HepG2 (cell line): Measurements from ENCODE around the gene PRPF38A. TPM values are rescaled to one million over a fixed set of nuclear protein-coding genes. Genes with fewer than 3 reads are reported as not detected.

Source experiments
- AKNA ChIP-seq: sonication (generic); formaldehyde crosslinking; IDR thresholded peaks from 2 replicates; pipeline ENCODE4 v1.4.0; 2020; ENCODE audit warnings: missing genetic modification reagents, borderline replicate concordance
- ATF6 ChIP-seq: sonication (generic); formaldehyde crosslinking; conservative IDR thresholded peaks from 2 replicates; pipeline ENCODE4 v1.4.0; 2020; ENCODE audit warnings: missing genetic modification reagents
- NFRKB ChIP-seq: fragments of 450-650 bp; IDR thresholded peaks from 2 replicates; pipeline ENCODE4 v1.6.1; 2017
- POLR2G ChIP-seq: fragments of 200-400 bp; formaldehyde crosslinking; IDR thresholded peaks from 2 replicates; pipeline ENCODE4 v1.6.1; 2018; ENCODE audit warnings: mild to moderate bottlenecking, low read depth, low read length, moderate library complexity
- SNAPC4 ChIP-seq: sonication (generic); formaldehyde crosslinking; IDR thresholded peaks from 2 replicates; pipeline ENCODE4 v1.4.0; 2020; ENCODE audit warnings: mild to moderate bottlenecking, missing genetic modification reagents
- YEATS2 ChIP-seq: sonication (generic); formaldehyde crosslinking; IDR thresholded peaks from 2 replicates; pipeline ENCODE4 v1.4.0; 2020; ENCODE audit warnings: missing genetic modification reagents, borderline replicate concordance
- ZNF326 ChIP-seq: sonication (generic); formaldehyde crosslinking; IDR thresholded peaks from 2 replicates; pipeline ENCODE4 v1.4.0; 2020; ENCODE audit warnings: missing genetic modification reagents, borderline replicate concordance
- ZNF552 ChIP-seq: sonication (generic); formaldehyde crosslinking; IDR thresholded peaks from 2 replicates; pipeline ENCODE4 v1.9.0; 2022; ENCODE audit warnings: missing genetic modification reagents, mild to moderate bottlenecking, borderline replicate concordance
- ZSCAN25 ChIP-seq: sonication (generic); formaldehyde crosslinking; IDR thresholded peaks from 2 replicates; pipeline ENCODE4 v1.8.0; 2022; ENCODE audit warnings: mild to moderate bottlenecking, missing genetic modification reagents
- polyA plus RNA-seq, 8 experiments: library from polyadenylated mRNA; depleted of rRNA in 3 of 8; stranded (reverse) in 7 of 8; unstranded in 1 of 8; fragments of >200 nt; fragmentation: Illumina TruSeq in 4 of 8; extraction: Trizol in 4 of 8; gene quantifications; 2 replicates each; pipeline versions ENCODE4 v1.2.1 to v1.2.3, GENCODE V29; 2011 to 2016; ENCODE audit warnings: low read depth in 4 of 8, missing spikeins in 1 of 8, mixed read lengths in 1 of 8; ENCODE audit not compliant: insufficient read depth in 1 of 8
- total RNA-seq, 5 experiments: library from RNA; depleted of rRNA; stranded (reverse); fragments of >200 nt; fragmentation: Illumina TruSeq; extraction: Trizol; gene quantifications; 2 replicates each; pipeline ENCODE4 v1.2.3, GENCODE V29; 2016; ENCODE audit warnings: low read depth in 1 of 5
- TF ChIP-seq, protein P1 (sequence below): sonication (generic); formaldehyde crosslinking; IDR thresholded peaks from 2 replicates; pipeline ENCODE4 v1.4.0; 2020; ENCODE audit warnings: missing genetic modification reagents
- TF ChIP-seq, protein P2 (sequence below): sonication (generic); formaldehyde crosslinking; IDR thresholded peaks from 2 replicates; pipeline ENCODE4 v1.5.1; 2020; ENCODE audit warnings: missing genetic modification reagents, mild to moderate bottlenecking, borderline replicate concordance

Gene PRPF38A
- total and polyA plus RNA-seq, 2 of the 13 experiments (the other 11 are each of a cell fraction or from before 2014, with no cell fraction given): 18.3 to 45.5 TPM

- TF ChIP-seq ATF6 (CRISPR knock-in tag) (no peak), AKNA (CRISPR knock-in tag) (0 out of 2 replicates have a peak, but pooled peaks have one; percentile 54), POLR2G (peak; percentile 94), ZNF326 (CRISPR knock-in tag) (no peak), ZNF552 (CRISPR knock-in tag) (no peak; the same call in 1 of the 2 replicates), YEATS2 (CRISPR knock-in tag) (0 out of 2 replicates have a peak, but pooled peaks have one; percentile 15), SNAPC4 (no peak), ZSCAN25 (CRISPR knock-in tag) (peak; percentile 28), NFRKB (no peak)
- TF ChIP-seq, protein P1, sequence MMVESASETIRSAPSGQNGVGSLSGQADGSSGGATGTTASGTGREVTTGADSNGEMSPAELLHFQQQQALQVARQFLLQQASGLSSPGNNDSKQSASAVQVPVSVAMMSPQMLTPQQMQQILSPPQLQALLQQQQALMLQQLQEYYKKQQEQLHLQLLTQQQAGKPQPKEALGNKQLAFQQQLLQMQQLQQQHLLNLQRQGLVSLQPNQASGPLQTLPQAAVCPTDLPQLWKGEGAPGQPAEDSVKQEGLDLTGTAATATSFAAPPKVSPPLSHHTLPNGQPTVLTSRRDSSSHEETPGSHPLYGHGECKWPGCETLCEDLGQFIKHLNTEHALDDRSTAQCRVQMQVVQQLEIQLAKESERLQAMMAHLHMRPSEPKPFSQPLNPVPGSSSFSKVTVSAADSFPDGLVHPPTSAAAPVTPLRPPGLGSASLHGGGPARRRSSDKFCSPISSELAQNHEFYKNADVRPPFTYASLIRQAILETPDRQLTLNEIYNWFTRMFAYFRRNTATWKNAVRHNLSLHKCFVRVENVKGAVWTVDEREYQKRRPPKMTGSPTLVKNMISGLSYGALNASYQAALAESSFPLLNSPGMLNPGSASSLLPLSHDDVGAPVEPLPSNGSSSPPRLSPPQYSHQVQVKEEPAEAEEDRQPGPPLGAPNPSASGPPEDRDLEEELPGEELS: peak; percentile 31; the same call in 1 of the 2 replicates
- TF ChIP-seq, protein P2, sequence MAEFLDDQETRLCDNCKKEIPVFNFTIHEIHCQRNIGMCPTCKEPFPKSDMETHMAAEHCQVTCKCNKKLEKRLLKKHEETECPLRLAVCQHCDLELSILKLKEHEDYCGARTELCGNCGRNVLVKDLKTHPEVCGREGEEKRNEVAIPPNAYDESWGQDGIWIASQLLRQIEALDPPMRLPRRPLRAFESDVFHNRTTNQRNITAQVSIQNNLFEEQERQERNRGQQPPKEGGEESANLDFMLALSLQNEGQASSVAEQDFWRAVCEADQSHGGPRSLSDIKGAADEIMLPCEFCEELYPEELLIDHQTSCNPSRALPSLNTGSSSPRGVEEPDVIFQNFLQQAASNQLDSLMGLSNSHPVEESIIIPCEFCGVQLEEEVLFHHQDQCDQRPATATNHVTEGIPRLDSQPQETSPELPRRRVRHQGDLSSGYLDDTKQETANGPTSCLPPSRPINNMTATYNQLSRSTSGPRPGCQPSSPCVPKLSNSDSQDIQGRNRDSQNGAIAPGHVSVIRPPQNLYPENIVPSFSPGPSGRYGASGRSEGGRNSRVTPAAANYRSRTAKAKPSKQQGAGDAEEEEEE (CRISPR knock-in tag): no peak
Observed at GRCh38 chr1:52365746-52366516, 38.5 kb upstream of the PRPF38A start, which contains the start of gene CC2D1B (continued).
